Testis (tissue), 3 donors: Measurements from ENCODE around the gene TMEM117. TPM values are rescaled to one million over a fixed set of nuclear protein-coding genes. Genes with fewer than 3 reads are reported as not detected.

ENCODE experiments used
- DNase-seq: peaks from one replicate; pipeline ENCODE4 v3.0.0-alpha.2; 2019
- H3K27ac ChIP-seq, 2 donors: fragments of 200-600 bp; sonication (generic); one replicate each; pipeline ENCODE4 v1.5.1; 2019
- H3K27me3 ChIP-seq: fragments of 200-600 bp; sonication (generic); one replicate; pipeline ENCODE4 v1.5.1; 2019
- H3K36me3 ChIP-seq: fragments of 200-600 bp; sonication (generic); one replicate; pipeline ENCODE4 v1.5.1; 2017; ENCODE audit warnings: low read depth; ENCODE audit errors: missing control alignments
- H3K4me1 ChIP-seq: fragments of 200-600 bp; sonication (generic); one replicate; pipeline ENCODE4 v1.5.1; 2019
- H3K4me3 ChIP-seq, 2 donors: fragments of 200-600 bp; sonication (generic); one replicate each; pipeline ENCODE4 v1.5.1; 2017 to 2019
- H3K9me3 ChIP-seq: fragments of 200-600 bp; sonication (generic); one replicate; pipeline ENCODE4 v1.5.1; 2017
- CTCF ChIP-seq, 3 experiments: fragments of 450-650 bp in 2 of 3; fragments of 200-600 bp in 1 of 3; sonication (generic) in 1 of 3; IDR thresholded peaks; one replicate each; pipeline ENCODE4 v1.5.1; 2016 to 2019; ENCODE audit warnings: antibody characterized with exemption in 3 of 3, mild to moderate bottlenecking in 2 of 3, moderate library complexity in 1 of 3
- POLR2A ChIP-seq: fragments of 450-650 bp; IDR thresholded peaks from one replicate; pipeline ENCODE4 v1.6.1; 2017; ENCODE audit warnings: antibody characterized with exemption, mild to moderate bottlenecking, moderate library complexity
- WGBS, 2 donors: methylation state at CpG; one replicate each; pipeline ENCODE4 v1.1.5; 2018; 5-methylcytosine and 5-hydroxymethylcytosine counted together
- intact Hi-C: fragments of 100-400 bp; cut with DNase I; formaldehyde crosslinking; loops from one replicate; pipeline ENCODE4 v1.15.1; 2023; ENCODE audit warnings: low total_unique reads
- polyA plus RNA-seq: library from polyadenylated mRNA; stranded (reverse); fragments of 350-450 nt; fragmentation: Illumina TruSeq; extraction: RNeasy Lipid Tissue Mini Kit (QIAGEN cat#74804); gene quantifications from one replicate; pipeline ENCODE4 v1.2.3, GENCODE V29; 2014; ENCODE audit warnings: low read depth, low replicate concordance; ENCODE audit not compliant: insufficient read depth
- total RNA-seq, 2 donors: library from RNA; depleted of rRNA; stranded (reverse); fragments of >200 nt; gene quantifications; one replicate each; pipeline ENCODE4 v1.2.3, GENCODE V29; 2016

Gene TMEM117
- total and polyA plus RNA-seq, 3 donors from 2014 or later: 6.1 to 17.7 (median 14.8) TPM

GRCh38 chr12:43988838-43989560 is 153.1 kb downstream of the TMEM117 start:
- intact Hi-C loops: no loop called here
- H3K4me3 ChIP-seq: no peak overlapping the region
- H3K36me3 ChIP-seq: no peaks in the 10 kb centered on the region
- no peaks in the 10 kb centered on the region for H3K4me1 ChIP-seq
- TF ChIP-seq CTCF (IDR thresholded peaks at IDR 0.05) (no peak), POLR2A (no peak)
- no peak overlapping the region for H3K27ac ChIP-seq
- H3K27me3 ChIP-seq: no peaks in the 10 kb centered on the region
- no peak for DNase-seq
- WGBS, 2 donors: 66 to 71% methylated on average over 5 of the region's 5 CpGs
- no peaks in the 10 kb centered on the region for H3K9me3 ChIP-seq

- Histone ChIP-seq H3K9me3 (no peaks in the 10 kb centered on the region), H3K27me3 (no peaks in the 10 kb centered on the region), H3K4me1 (no peaks in the 10 kb centered on the region), H3K36me3 (no peaks in the 10 kb centered on the region), H3K4me3 (no peak overlapping the region), H3K27ac (no peak overlapping the region)
- DNase-seq: no peak
- intact Hi-C loops: no loop called here
- no peak for TF ChIP-seq POLR2A
- no peak for TF ChIP-seq CTCF (IDR thresholded peaks at IDR 0.05)
Observed at GRCh38 chr12:43992856-43993255, 157.0 kb downstream of the TMEM117 start.

- intact Hi-C loops: no loop called here
- Histone ChIP-seq H3K4me1 (no peaks in the 10 kb centered on the region), H3K27ac (no peak overlapping the region), H3K4me3 (no peak overlapping the region), H3K27me3 (no peaks in the 10 kb centered on the region), H3K9me3 (no peaks in the 10 kb centered on the region), H3K36me3 (no peaks in the 10 kb centered on the region)
- peak; percentile 53 for DNase-seq
- TF ChIP-seq CTCF (IDR thresholded peaks at IDR 0.05) (peak in 1 of 3 experiments; percentile 31), POLR2A (no peak)
- 89% methylated on average over 5 of the region's 5 CpGs for WGBS, 2 donors
Observed at GRCh38 chr12:44000309-44000952, 164.6 kb downstream of the TMEM117 start.

GRCh38 chr12:44002607-44003006 is 166.7 kb downstream of the TMEM117 start:
- 88 to 93% methylated on average over 2 of the region's 2 CpGs for WGBS, 2 donors
- DNase-seq: no peak
- Histone ChIP-seq H3K9me3 (no peaks in the 10 kb centered on the region), H3K27ac (no peak overlapping the region), H3K27me3 (no peaks in the 10 kb centered on the region), H3K36me3 (no peaks in the 10 kb centered on the region), H3K4me3 (no peak overlapping the region), H3K4me1 (no peaks in the 10 kb centered on the region)
- no peak for TF ChIP-seq POLR2A
- no peak for TF ChIP-seq CTCF (IDR thresholded peaks at IDR 0.05)
- intact Hi-C loops: no loop called here

GRCh38 chr12:44003721-44004120 is 167.8 kb downstream of the TMEM117 start:
- no peak for DNase-seq
- Histone ChIP-seq H3K4me1 (no peaks in the 10 kb centered on the region), H3K36me3 (no peaks in the 10 kb centered on the region), H3K27me3 (no peaks in the 10 kb centered on the region), H3K9me3 (no peaks in the 10 kb centered on the region), H3K27ac (no peak overlapping the region), H3K4me3 (no peak overlapping the region)
- intact Hi-C loops: no loop called here
- TF ChIP-seq POLR2A (no peak), CTCF (IDR thresholded peaks at IDR 0.05) (no peak)
